Skeletal muscle tissue (tissue), 4 donors: Measurements from ENCODE around the gene PTPRK. TPM values are rescaled to one million over a fixed set of nuclear protein-coding genes. Genes with fewer than 3 reads are reported as not detected.

Experiments
- H3K27ac ChIP-seq: one replicate; pipeline ENCODE4 v1.7.0; 2013; ENCODE audit warnings: mild to moderate bottlenecking, low read depth, low read length, inconsistent platforms
- H3K27me3 ChIP-seq, 3 donors: one replicate each; pipeline ENCODE4 v1.7.0; 2013; ENCODE audit warnings: low read length in 3 of 3; ENCODE audit not compliant: control insufficient read depth in 3 of 3, insufficient read depth in 3 of 3
- H3K36me3 ChIP-seq, 3 donors: one replicate each; pipeline ENCODE4 v1.7.0; 2013; ENCODE audit warnings: low read length in 3 of 3; ENCODE audit not compliant: control insufficient read depth in 3 of 3, insufficient read depth in 3 of 3
- H3K4me1 ChIP-seq, 3 donors: one replicate each; pipeline ENCODE4 v1.7.0; 2013; ENCODE audit warnings: low read length in 3 of 3, mild to moderate bottlenecking in 3 of 3; ENCODE audit not compliant: control insufficient read depth in 3 of 3, insufficient read depth in 3 of 3
- H3K4me3 ChIP-seq, 3 donors: one replicate each; pipeline ENCODE4 v1.7.0; 2013; ENCODE audit warnings: low read length in 3 of 3
- H3K9ac ChIP-seq, 3 donors: one replicate each; pipeline ENCODE4 v1.7.0; 2013; ENCODE audit warnings: low read length in 3 of 3, mild to moderate bottlenecking in 3 of 3, moderate library complexity in 2 of 3, low read depth in 1 of 3
- H3K9me3 ChIP-seq, 3 donors: one replicate each; pipeline ENCODE4 v1.7.0; 2013; ENCODE audit warnings: low read length in 3 of 3; ENCODE audit not compliant: control insufficient read depth in 3 of 3
- total RNA-seq: library from RNA; depleted of rRNA; stranded (reverse); fragments of >200 nt; gene quantifications from one replicate; pipeline ENCODE4 v1.2.3, GENCODE V29; 2014
- donor health status: Osteomylitis.

The PTPRK gene
- total RNA-seq, 1 donor from 2014 or later: 37.1 TPM

- Histone ChIP-seq H3K4me1 (peaks cover 0 to 4% (median 3%) of the 10 kb centered on the region in 3 donors), H3K27me3 (no peaks in the 10 kb centered on the region), H3K9me3 (no peaks in the 10 kb centered on the region), H3K36me3 (no peaks in the 10 kb centered on the region), H3K9ac (no peak overlapping the region), H3K4me3 (no peak overlapping the region), H3K27ac (no peak overlapping the region)
Observed at GRCh38 chr6:128427139-128427538, 93.3 kb downstream of the PTPRK start.

DNA sequence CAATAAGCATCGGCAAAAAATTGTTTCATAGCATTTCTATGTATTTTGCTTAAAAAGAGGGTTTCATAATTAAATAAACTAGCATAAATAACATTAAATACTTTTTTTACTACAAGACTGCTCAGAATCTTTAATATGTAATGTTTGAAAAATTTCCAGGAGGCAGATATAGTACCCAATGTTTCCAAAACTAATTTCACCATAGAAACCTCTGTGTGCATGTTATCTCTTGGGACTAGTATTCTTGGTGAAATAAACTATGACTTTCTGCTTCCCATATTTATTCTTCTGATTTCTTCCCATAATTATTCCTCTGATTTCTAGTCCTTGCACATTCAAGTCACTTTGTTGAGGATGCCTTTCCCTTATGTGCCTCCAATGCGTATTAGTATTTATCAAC lies 94.5 kb downstream of the PTPRK start:
- no peak overlapping the region for H3K4me3 ChIP-seq
- H3K4me1 ChIP-seq: peaks cover 0 to 4% (median 3%) of the 10 kb centered on the region in 3 donors
- no peaks in the 10 kb centered on the region for H3K9me3 ChIP-seq
- H3K27ac ChIP-seq: no peak overlapping the region
- H3K36me3 ChIP-seq: no peaks in the 10 kb centered on the region
- no peak overlapping the region for H3K9ac ChIP-seq
- H3K27me3 ChIP-seq: no peaks in the 10 kb centered on the region

GRCh38 chr6:128422871-128423270 lies 97.5 kb downstream of the PTPRK start:
- H3K27ac ChIP-seq: no peak overlapping the region
- H3K4me3 ChIP-seq: no peak overlapping the region
- no peak overlapping the region for H3K9ac ChIP-seq
- no peaks in the 10 kb centered on the region for H3K36me3 ChIP-seq
- peaks cover 0 to 4% (median 3%) of the 10 kb centered on the region in 3 donors for H3K4me1 ChIP-seq
- H3K27me3 ChIP-seq: no peaks in the 10 kb centered on the region
- H3K9me3 ChIP-seq: no peaks in the 10 kb centered on the region

DNA sequence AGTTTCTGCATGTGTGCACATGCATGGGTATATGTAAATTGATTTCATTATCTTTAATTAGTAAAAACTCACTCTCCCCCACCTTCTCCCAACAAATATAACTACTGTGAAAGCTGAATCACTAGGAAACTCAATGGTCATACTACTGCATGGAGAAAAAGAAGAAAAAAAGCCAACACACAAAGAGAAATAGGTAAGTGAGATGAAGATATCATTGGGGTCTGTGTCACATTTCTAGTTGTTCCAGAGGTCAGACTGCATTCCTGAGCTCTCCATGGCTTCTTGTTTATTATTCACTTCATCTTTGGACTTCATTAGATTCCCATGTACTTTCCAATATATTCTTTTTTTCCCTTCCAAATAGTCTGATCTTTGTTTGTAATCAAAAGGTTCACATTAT lies 98.2 kb downstream of the PTPRK start:
- H3K9ac ChIP-seq: no peak overlapping the region
- H3K4me3 ChIP-seq: no peak overlapping the region
- no peaks in the 10 kb centered on the region for H3K36me3 ChIP-seq
- no peaks in the 10 kb centered on the region for H3K9me3 ChIP-seq
- H3K27ac ChIP-seq: no peak overlapping the region
- H3K4me1 ChIP-seq: peaks cover 0 to 7% (median 1%) of the 10 kb centered on the region in 3 donors
- H3K27me3 ChIP-seq: no peaks in the 10 kb centered on the region

DNA sequence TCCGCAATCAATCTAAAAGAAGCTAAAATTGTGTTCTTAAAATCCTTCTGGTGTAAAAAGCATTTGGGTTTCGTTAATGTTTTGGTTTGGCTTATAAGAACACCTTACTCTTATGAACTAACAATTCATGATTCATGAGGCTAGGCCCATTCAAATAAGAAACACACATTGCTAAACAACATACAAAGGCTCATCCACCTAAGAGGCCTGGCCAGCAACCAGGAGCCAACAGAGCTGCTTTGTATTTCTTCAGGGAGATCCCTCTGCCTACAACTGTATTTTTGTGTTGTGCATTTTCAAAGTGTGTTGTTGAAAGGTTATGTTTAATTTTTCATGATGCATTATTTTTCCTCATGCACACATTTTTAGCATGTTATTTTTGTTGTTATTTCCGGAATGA lies 98.6 kb downstream of the PTPRK start:
- no peak overlapping the region for H3K9ac ChIP-seq
- H3K27me3 ChIP-seq: no peaks in the 10 kb centered on the region
- H3K27ac ChIP-seq: no peak overlapping the region
- no peak overlapping the region for H3K4me3 ChIP-seq
- H3K4me1 ChIP-seq: peaks cover 0 to 5% (median 0%) of the 10 kb centered on the region in 3 donors
- no peaks in the 10 kb centered on the region for H3K36me3 ChIP-seq
- no peaks in the 10 kb centered on the region for H3K9me3 ChIP-seq

GRCh38 chr6:128417698-128418097 lies 102.7 kb downstream of the PTPRK start:
- no peak overlapping the region for H3K27ac ChIP-seq
- peak overlapping the region in 2 of 3 donors; percentile 11 to 59 for H3K4me3 ChIP-seq
- H3K27me3 ChIP-seq: no peaks in the 10 kb centered on the region

GRCh38 chr6:128415387-128415786 lies 105.0 kb downstream of the PTPRK start:
- Histone ChIP-seq H3K27me3 (no peaks in the 10 kb centered on the region), H3K9me3 (no peaks in the 10 kb centered on the region), H3K27ac (no peak overlapping the region), H3K4me3 (no peak overlapping the region), H3K4me1 (peaks cover 0 to 5% (median 0%) of the 10 kb centered on the region in 3 donors), H3K9ac (no peak overlapping the region), H3K36me3 (no peaks in the 10 kb centered on the region)

More at GRCh38 chr6:128417698-128418097, 102.7 kb downstream of the PTPRK start:
- Histone ChIP-seq H3K9ac (no peak overlapping the region), H3K36me3 (no peaks in the 10 kb centered on the region), H3K4me1 (peaks cover 0 to 5% (median 0%) of the 10 kb centered on the region in 3 donors), H3K9me3 (no peaks in the 10 kb centered on the region)

DNA sequence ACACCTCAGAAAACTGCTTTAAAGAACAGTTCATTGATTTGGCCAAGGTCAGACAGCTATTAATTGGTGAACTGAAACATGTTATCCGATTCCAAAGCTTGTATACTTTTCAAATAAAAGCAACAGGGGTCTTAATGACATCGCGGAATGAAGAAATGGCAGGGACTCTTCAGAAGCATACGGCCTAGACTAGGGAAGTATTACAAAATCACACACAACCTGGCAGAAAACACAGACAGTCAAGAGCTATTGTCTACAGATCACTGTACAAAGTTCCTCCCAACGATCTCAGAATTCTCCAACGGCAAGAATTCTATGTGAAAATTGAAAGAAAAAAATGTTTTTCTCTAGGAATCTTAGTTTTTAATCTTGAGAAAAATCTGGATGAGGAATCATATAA lies 105.5 kb downstream of the PTPRK start:
- no peak overlapping the region for H3K4me3 ChIP-seq
- no peaks in the 10 kb centered on the region for H3K36me3 ChIP-seq

DNA sequence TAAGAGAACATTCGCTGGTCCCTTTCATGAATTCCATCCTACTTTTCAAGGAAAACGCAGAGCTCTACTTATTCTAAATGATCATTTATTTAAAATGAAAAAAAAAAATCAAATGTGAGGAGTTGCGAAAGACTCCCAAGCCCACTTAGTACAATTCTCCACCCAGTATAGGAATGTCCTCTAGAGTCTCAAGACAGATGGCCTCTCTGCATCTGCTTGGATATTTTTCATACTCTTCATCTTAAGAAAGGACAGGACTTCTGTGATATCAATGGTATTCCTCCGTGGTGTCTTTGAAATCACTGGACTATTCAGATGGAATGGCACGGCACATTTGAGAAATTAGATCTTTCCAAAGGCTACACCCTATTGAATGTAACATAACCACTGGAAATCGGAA lies 107.1 kb downstream of the PTPRK start:
- Histone ChIP-seq H3K9ac (no peak overlapping the region), H3K27ac (no peak overlapping the region)

More for the DNA sequence above, 105.5 kb downstream of the PTPRK start:
- H3K4me1 ChIP-seq: peaks cover 0 to 5% (median 0%) of the 10 kb centered on the region in 3 donors
- H3K27ac ChIP-seq: no peak overlapping the region
- H3K9ac ChIP-seq: no peak overlapping the region
- no peaks in the 10 kb centered on the region for H3K9me3 ChIP-seq
- no peaks in the 10 kb centered on the region for H3K27me3 ChIP-seq

GRCh38 chr6:128412680-128413079 lies 107.7 kb downstream of the PTPRK start:
- Histone ChIP-seq H3K36me3 (no peaks in the 10 kb centered on the region), H3K27ac (no peak overlapping the region), H3K9ac (no peak overlapping the region), H3K27me3 (no peaks in the 10 kb centered on the region), H3K9me3 (no peaks in the 10 kb centered on the region), H3K4me3 (no peak overlapping the region), H3K4me1 (peaks cover 0 to 2% (median 0%) of the 10 kb centered on the region in 3 donors)

More for the DNA sequence above, 107.1 kb downstream of the PTPRK start:
- Histone ChIP-seq H3K4me1 (peaks cover 0 to 5% (median 0%) of the 10 kb centered on the region in 3 donors), H3K4me3 (no peak overlapping the region), H3K9me3 (no peaks in the 10 kb centered on the region), H3K36me3 (no peaks in the 10 kb centered on the region), H3K27me3 (no peaks in the 10 kb centered on the region)
